Hepatocyte (in vitro differentiated cells): ENCODE measurements around the gene PDE4D.

Source experiments
- EZH2 ChIP-seq: fragments of 200-600 bp; sonication (generic); IDR thresholded peaks from 2 replicates; pipeline ENCODE4 v1.6.1; 2016; ENCODE audit warnings: antibody characterized with exemption, mild to moderate bottlenecking, borderline replicate concordance
- TF ChIP-seq, protein P1 (sequence below): fragments of 200-600 bp; sonication (generic); IDR thresholded peaks from 2 replicates; pipeline ENCODE4 v1.5.1; 2016; ENCODE audit warnings: antibody characterized with exemption, mild to moderate bottlenecking; ENCODE audit not compliant: poor library complexity

- no peak for TF ChIP-seq EZH2
- TF ChIP-seq, protein P1, sequence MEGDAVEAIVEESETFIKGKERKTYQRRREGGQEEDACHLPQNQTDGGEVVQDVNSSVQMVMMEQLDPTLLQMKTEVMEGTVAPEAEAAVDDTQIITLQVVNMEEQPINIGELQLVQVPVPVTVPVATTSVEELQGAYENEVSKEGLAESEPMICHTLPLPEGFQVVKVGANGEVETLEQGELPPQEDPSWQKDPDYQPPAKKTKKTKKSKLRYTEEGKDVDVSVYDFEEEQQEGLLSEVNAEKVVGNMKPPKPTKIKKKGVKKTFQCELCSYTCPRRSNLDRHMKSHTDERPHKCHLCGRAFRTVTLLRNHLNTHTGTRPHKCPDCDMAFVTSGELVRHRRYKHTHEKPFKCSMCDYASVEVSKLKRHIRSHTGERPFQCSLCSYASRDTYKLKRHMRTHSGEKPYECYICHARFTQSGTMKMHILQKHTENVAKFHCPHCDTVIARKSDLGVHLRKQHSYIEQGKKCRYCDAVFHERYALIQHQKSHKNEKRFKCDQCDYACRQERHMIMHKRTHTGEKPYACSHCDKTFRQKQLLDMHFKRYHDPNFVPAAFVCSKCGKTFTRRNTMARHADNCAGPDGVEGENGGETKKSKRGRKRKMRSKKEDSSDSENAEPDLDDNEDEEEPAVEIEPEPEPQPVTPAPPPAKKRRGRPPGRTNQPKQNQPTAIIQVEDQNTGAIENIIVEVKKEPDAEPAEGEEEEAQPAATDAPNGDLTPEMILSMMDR, result no peak
Measured at GRCh38 chr5:59648038-59648831, 245.3 kb downstream of the PDE4D start.
